ENCODE results near the gene NAA60.
A peak's percentile ranks its signal among the peaks of the same experiment; 100 is the strongest.
"Not testable (repeated sequence)": the region's sequence is repeated elsewhere in the genome, so short reads cannot be mapped to it uniquely, and the experiment has no call there.

NAA60 gene

GRCh38 chr16:3482659-3483241 lies 39.3 kb downstream of the NAA60 start:
- DNase-seq (ENCODE audit: low spot score): no peak

- DNase-seq (ENCODE audit: low spot score): no peak
Measured at GRCh38 chr16:3484318-3485096, 41.0 kb downstream of the NAA60 start.

GRCh38 chr16:3485097-3485745 lies 41.7 kb downstream of the NAA60 start:
- DNase-seq (ENCODE audit: low spot score): no peak

- DNase-seq (ENCODE audit: low spot score): peak; percentile 40
Measured at GRCh38 chr16:3485821-3486505, 42.5 kb downstream of the NAA60 start.

GRCh38 chr16:3486506-3487215 lies 43.2 kb downstream of the NAA60 start:
- DNase-seq (ENCODE audit: low spot score): no peak

GRCh38 chr16:3487521-3488410 lies 44.3 kb downstream of the NAA60 start:
- DNase-seq (ENCODE audit: low spot score): no peak

- DNase-seq (ENCODE audit: low spot score): no peak
Measured at GRCh38 chr16:3488801-3489200, 45.3 kb downstream of the NAA60 start.

- DNase-seq (ENCODE audit: low spot score): peak; percentile 30
Measured at GRCh38 chr16:3490911-3491629, 47.6 kb downstream of the NAA60 start.

- no peak for DNase-seq (ENCODE audit: low spot score)
Measured at GRCh38 chr16:3492356-3492755, 48.9 kb downstream of the NAA60 start.

GRCh38 chr16:3494386-3494973 lies 51.0 kb downstream of the NAA60 start:
- no peak for DNase-seq (ENCODE audit: low spot score)

GRCh38 chr16:3495176-3495575 lies 51.7 kb downstream of the NAA60 start, which contains the start of gene C16orf90:
C16orf90 (minus strand) TSS chr16:3495489; CDS start chr16:3495421, 68 bp downstream.
- DNase-seq (ENCODE audit: low spot score): no peak

GRCh38 chr16:3496386-3496785 lies 52.9 kb downstream of the NAA60 start:
- no peak for DNase-seq (ENCODE audit: low spot score)

GRCh38 chr16:3497771-3498170 lies 54.3 kb downstream of the NAA60 start:
- DNase-seq (ENCODE audit: low spot score): no peak

GRCh38 chr16:3498988-3499387 lies 55.5 kb downstream of the NAA60 start:
- no peak for DNase-seq (ENCODE audit: low spot score)

GRCh38 chr16:3501412-3501761 lies 57.9 kb downstream of the NAA60 start:
- DNase-seq (ENCODE audit: low spot score): not testable (repeated sequence)

- no peak for DNase-seq (ENCODE audit: low spot score)
Measured at GRCh38 chr16:3501783-3502400, 58.4 kb downstream of the NAA60 start.

- DNase-seq (ENCODE audit: low spot score): no peak
Measured at GRCh38 chr16:3503523-3503922, 60.0 kb downstream of the NAA60 start.

GRCh38 chr16:3508736-3509135 lies 65.3 kb downstream of the NAA60 start:
- DNase-seq (ENCODE audit: low spot score): no peak

- DNase-seq (ENCODE audit: low spot score): no peak
Measured at GRCh38 chr16:3509470-3509928, 66.0 kb downstream of the NAA60 start.

Measured in NAMALWA (cell line).